Vagina (tissue), 2 donors: ENCODE measurements around the gene LCE1B. TPM values are rescaled to one million over a fixed set of nuclear protein-coding genes. Genes with fewer than 3 reads are reported as not detected.

Experiments used
- DNase-seq, 2 donors: peaks; one replicate each; pipeline ENCODE4 v3.0.0-alpha.2; 2017; ENCODE audit errors: extremely low spot score in 2 of 2
- H3K27ac ChIP-seq: fragments of 200-600 bp; sonication (generic); one replicate; pipeline ENCODE4 v1.5.1; 2019
- H3K27me3 ChIP-seq: fragments of 200-600 bp; sonication (generic); one replicate; pipeline ENCODE4 v1.5.1; 2019
- H3K36me3 ChIP-seq, 2 donors: fragments of 200-600 bp; sonication (generic); one replicate each; pipeline ENCODE4 v1.5.1; 2017 to 2019
- H3K4me1 ChIP-seq: fragments of 200-600 bp; sonication (generic); one replicate; pipeline ENCODE4 v1.5.1; 2019
- H3K4me3 ChIP-seq, 2 donors: fragments of 200-600 bp; sonication (generic); 1 replicate in 1 of 2; 2 replicates in 1 of 2; pipeline ENCODE4 v1.5.1; 2016 to 2019
- H3K9me3 ChIP-seq: fragments of 200-600 bp; sonication (generic); one replicate; pipeline ENCODE4 v1.5.1; 2019
- POLR2A ChIP-seq, 2 donors: fragments of 450-650 bp; IDR thresholded peaks; one replicate each; pipeline ENCODE4 v1.6.1; 2017; ENCODE audit warnings: antibody characterized with exemption in 2 of 2, mild to moderate bottlenecking in 2 of 2, moderate library complexity in 2 of 2
- POLR2AphosphoS5 ChIP-seq, 2 donors: sonication (generic); formaldehyde crosslinking; IDR thresholded peaks; one replicate each; pipeline ENCODE4 v1.9.0; 2017; ENCODE audit warnings: antibody characterized with exemption in 2 of 2, mild to moderate bottlenecking in 2 of 2, low read depth in 1 of 2; ENCODE audit not compliant: insufficient read depth in 1 of 2
- intact Hi-C: fragments of 100-400 bp; cut with DNase I; formaldehyde crosslinking; loops from one replicate; pipeline ENCODE4 v1.15.1; 2023
- total RNA-seq: library from RNA; depleted of rRNA; stranded (reverse); fragments of >200 nt; gene quantifications from one replicate; pipeline ENCODE4 v1.2.3, GENCODE V29; 2016
- TF ChIP-seq, protein P1 (sequence below), 3 experiments: fragments of 450-650 bp in 2 of 3; fragments of 200-600 bp in 1 of 3; sonication (generic) in 1 of 3; IDR thresholded peaks; one replicate each; pipeline ENCODE4 v1.5.1; 2017 to 2019; ENCODE audit warnings: antibody characterized with exemption in 3 of 3, mild to moderate bottlenecking in 2 of 3, moderate library complexity in 2 of 3

LCE1B gene
- total RNA-seq, 1 donor from 2014 or later = not detected

DNA sequence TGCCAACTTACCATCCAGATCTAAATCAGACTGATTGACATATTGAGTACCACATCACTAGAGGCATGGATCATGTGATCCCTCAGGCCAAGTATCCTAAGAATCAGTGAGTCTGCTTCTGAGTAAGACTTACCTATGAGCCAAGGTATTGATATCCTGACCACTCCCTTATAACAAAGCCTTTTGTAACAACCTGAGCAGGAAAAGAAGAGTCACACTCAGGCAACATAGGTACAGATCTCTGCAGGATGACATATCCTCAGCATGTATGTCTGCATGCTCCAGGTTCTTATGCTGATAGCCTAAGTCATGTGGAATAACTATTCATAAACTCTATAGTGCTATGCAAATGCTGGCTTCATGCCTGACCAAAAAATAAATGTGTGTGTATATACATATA lies 13.2 kb downstream of the LCE1B start:
- TF ChIP-seq POLR2A (IDR thresholded peaks at IDR 0.05) (no peak), POLR2AphosphoS5 (IDR thresholded peaks at IDR 0.05; ENCODE audit: insufficient read depth in 1 of 2, low read depth in 1 of 2) (no peak)
- TF ChIP-seq, protein P1, sequence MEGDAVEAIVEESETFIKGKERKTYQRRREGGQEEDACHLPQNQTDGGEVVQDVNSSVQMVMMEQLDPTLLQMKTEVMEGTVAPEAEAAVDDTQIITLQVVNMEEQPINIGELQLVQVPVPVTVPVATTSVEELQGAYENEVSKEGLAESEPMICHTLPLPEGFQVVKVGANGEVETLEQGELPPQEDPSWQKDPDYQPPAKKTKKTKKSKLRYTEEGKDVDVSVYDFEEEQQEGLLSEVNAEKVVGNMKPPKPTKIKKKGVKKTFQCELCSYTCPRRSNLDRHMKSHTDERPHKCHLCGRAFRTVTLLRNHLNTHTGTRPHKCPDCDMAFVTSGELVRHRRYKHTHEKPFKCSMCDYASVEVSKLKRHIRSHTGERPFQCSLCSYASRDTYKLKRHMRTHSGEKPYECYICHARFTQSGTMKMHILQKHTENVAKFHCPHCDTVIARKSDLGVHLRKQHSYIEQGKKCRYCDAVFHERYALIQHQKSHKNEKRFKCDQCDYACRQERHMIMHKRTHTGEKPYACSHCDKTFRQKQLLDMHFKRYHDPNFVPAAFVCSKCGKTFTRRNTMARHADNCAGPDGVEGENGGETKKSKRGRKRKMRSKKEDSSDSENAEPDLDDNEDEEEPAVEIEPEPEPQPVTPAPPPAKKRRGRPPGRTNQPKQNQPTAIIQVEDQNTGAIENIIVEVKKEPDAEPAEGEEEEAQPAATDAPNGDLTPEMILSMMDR (IDR thresholded peaks at IDR 0.05) = no peak
- no peaks in the 10 kb centered on the region for H3K9me3 ChIP-seq
- no peak overlapping the region for H3K27ac ChIP-seq
- no peaks in the 10 kb centered on the region for H3K4me1 ChIP-seq
- H3K36me3 ChIP-seq = no peaks in the 10 kb centered on the region
- no peak overlapping the region for H3K4me3 ChIP-seq
- intact Hi-C loops = no loop called here
- DNase-seq = no peak
- H3K27me3 ChIP-seq = no peaks in the 10 kb centered on the region

DNA sequence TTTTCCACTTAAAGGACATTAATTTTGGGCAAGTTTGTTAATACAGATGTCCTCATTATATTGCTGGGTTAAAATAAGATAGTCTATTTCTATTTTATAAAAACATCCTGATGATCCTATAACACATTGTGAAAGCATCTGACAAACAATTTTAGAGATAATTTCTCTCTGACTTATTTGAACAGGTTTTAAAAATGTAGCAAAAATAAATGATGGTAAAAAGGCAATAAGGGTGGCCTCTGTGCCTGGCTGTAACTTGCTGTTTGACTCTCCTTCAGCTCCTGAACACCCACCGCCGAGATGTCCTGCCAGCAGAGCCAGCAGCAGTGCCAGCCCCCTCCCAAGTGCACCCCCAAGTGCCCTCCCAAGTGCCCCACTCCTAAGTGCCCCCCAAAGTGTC lies 15.4 kb downstream of the LCE1B start, which contains the start of gene LCE1A:
LCE1A (plus strand) TSS at position 301 of the 400 bp plus-strand sequence; CDS start at position 301, 0 bp downstream.
- H3K9me3 ChIP-seq = no peaks in the 10 kb centered on the region
- no peaks in the 10 kb centered on the region for H3K27me3 ChIP-seq
- DNase-seq = no peak
- H3K4me3 ChIP-seq = no peak within 1 kb of the TSS
- no peaks in the 10 kb centered on the region for H3K36me3 ChIP-seq
- no peaks in the 10 kb centered on the region for H3K4me1 ChIP-seq
- TF ChIP-seq POLR2AphosphoS5 (IDR thresholded peaks at IDR 0.05; ENCODE audit: insufficient read depth in 1 of 2, low read depth in 1 of 2) (no peak), POLR2A (IDR thresholded peaks at IDR 0.05) (no peak)
- TF ChIP-seq, protein P1 (IDR thresholded peaks at IDR 0.05) = no peak
- H3K27ac ChIP-seq = no peak within 1 kb of the TSS
- intact Hi-C loops = no loop called here

DNA sequence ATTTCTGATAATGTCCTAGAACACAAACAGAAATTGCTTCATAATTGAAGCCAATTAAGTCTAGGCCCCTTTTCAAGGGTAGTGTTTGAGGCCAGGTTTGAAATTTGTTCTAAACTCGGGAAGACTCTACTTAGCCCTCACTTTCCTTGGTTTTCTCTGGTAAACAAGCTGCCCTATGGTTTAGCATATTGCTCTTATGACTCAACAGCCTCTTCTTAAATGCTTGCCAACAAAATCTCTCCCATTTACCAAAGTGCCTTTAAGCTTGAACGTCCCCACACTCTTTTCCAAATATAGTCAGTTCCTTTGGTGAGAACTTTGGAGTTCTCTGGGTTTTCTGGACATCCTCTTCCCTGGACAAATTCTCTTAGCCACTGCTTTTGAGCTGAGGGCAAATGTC lies 25.1 kb downstream of the LCE1B start:
- no peak overlapping the region for H3K4me3 ChIP-seq

DNA sequence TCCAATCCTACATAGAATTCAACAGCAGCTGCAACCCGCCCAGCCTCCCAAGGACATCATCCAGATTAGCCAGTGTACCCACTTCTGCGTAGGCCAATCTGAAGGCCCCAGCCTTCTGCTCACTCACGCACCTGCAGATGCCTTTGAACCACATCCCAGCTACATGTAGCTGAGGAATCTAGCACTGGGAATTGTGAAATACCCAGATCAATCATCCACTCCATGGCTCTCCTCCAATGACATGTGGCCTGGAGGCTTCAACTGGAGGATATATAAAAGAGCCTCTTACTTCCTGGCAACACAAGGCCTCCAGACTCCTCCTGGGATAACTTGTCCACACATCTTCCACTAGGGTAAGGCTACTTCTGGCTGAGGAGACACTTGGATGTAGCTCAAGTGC lies 30.8 kb downstream of the LCE1B start, which contains the start of gene LCE6A:
LCE6A (plus strand) TSS at position 301 of the 400 bp plus-strand sequence. CDS start 665 bp downstream, outside the sequence.
- TF ChIP-seq POLR2AphosphoS5 (IDR thresholded peaks at IDR 0.05; ENCODE audit: insufficient read depth in 1 of 2, low read depth in 1 of 2) (no peak), POLR2A (IDR thresholded peaks at IDR 0.05) (no peak)
- TF ChIP-seq, protein P1 (IDR thresholded peaks at IDR 0.05) = no peak
- Histone ChIP-seq H3K36me3 (no peaks in the 10 kb centered on the region), H3K9me3 (no peaks in the 10 kb centered on the region), H3K4me1 (no peaks in the 10 kb centered on the region), H3K27me3 (no peaks in the 10 kb centered on the region), H3K27ac (no peak within 1 kb of the TSS), H3K4me3 (no peak within 1 kb of the TSS)
- DNase-seq = no peak
- intact Hi-C loops = no loop called here

More for the DNA sequence above, 25.1 kb downstream of the LCE1B start:
- H3K36me3 ChIP-seq = no peaks in the 10 kb centered on the region
- no peak overlapping the region for H3K27ac ChIP-seq
- intact Hi-C loops = no loop called here
- H3K4me1 ChIP-seq = no peaks in the 10 kb centered on the region
- TF ChIP-seq POLR2A (IDR thresholded peaks at IDR 0.05) (no peak), POLR2AphosphoS5 (IDR thresholded peaks at IDR 0.05; ENCODE audit: insufficient read depth in 1 of 2, low read depth in 1 of 2) (no peak)
- TF ChIP-seq, protein P1 (IDR thresholded peaks at IDR 0.05) = no peak
- no peaks in the 10 kb centered on the region for H3K27me3 ChIP-seq
- no peaks in the 10 kb centered on the region for H3K9me3 ChIP-seq
- DNase-seq = no peak

DNA sequence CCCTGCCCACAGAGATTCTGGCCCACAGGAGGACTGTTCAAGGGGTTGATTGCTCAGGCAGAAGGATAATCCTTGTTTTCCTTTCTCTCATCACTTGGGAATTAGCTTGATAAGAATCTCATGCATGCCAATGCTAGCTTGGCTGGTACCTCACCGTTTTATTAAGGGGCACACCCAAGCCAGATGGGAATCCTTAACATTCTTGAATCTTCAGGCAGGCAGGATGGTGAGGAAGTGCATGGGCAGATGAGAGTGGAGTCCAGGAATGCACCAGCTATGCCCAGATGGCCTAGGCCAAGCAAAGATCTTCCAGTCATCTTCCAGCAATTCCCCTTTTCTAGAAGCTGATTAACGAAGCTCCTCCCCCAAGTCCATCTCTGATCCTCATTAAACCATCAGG lies 43.9 kb downstream of the LCE1B start:
- Histone ChIP-seq H3K27ac (no peak overlapping the region), H3K4me3 (no peak overlapping the region), H3K9me3 (no peaks in the 10 kb centered on the region)

More for the DNA sequence above, 43.9 kb downstream of the LCE1B start:
- TF ChIP-seq POLR2A (IDR thresholded peaks at IDR 0.05) (no peak), POLR2AphosphoS5 (IDR thresholded peaks at IDR 0.05; ENCODE audit: insufficient read depth in 1 of 2, low read depth in 1 of 2) (no peak)
- TF ChIP-seq, protein P1 (IDR thresholded peaks at IDR 0.05) = no peak
- H3K4me1 ChIP-seq = no peaks in the 10 kb centered on the region
- DNase-seq = no peak
- H3K36me3 ChIP-seq = no peaks in the 10 kb centered on the region
- no peaks in the 10 kb centered on the region for H3K27me3 ChIP-seq
- intact Hi-C loops = no loop called here
